Ovary (tissue), 3 donors: ENCODE results near the gene KRTAP4-8.

ENCODE experiments used
- CTCF ChIP-seq, 3 donors: fragments of 450-650 bp in 2 of 3; fragments of 200-600 bp in 1 of 3; IDR thresholded peaks; one replicate each; pipeline versions ENCODE4 v1.5.1 to v1.8.0; 2016 to 2022; ENCODE audit warnings: antibody characterized with exemption in 3 of 3, mild to moderate bottlenecking in 1 of 3
- POLR2A ChIP-seq: fragments of 450-650 bp; IDR thresholded peaks from one replicate; pipeline ENCODE4 v1.6.1; 2017; ENCODE audit warnings: antibody characterized with exemption, mild to moderate bottlenecking, moderate library complexity
- donor health status: DM: no; HTN: no; CAD: no.

- TF ChIP-seq CTCF (IDR thresholded peaks at IDR 0.05) (no peak), POLR2A (no peak)
These were observed 30.7 kb downstream of the KRTAP4-8 start for GRCh38 chr17:41067281-41067680.
